Fibroblast of mammary gland (primary cell): ENCODE data around the gene MORF4L2.
A peak's percentile ranks its signal among the peaks of the same experiment; 100 is the strongest.

Experiments used
- DNase-seq: peaks from one replicate; pipeline ENCODE4 v3.0.0-alpha.2; 2010; ENCODE audit warnings: low read depth
- H3K4me3 ChIP-seq: 2 replicates; pipeline ENCODE4 v1.5.1; 2011; ENCODE audit warnings: low read depth, mild to moderate bottlenecking, low read length, moderate library complexity; ENCODE audit not compliant: control insufficient read depth
- TF ChIP-seq, protein P1 (sequence below): conservative IDR thresholded peaks from 2 replicates; pipeline ENCODE4 v1.5.1; 2011; ENCODE audit warnings: low read depth, low read length, inconsistent platforms; ENCODE audit not compliant: control insufficient read depth, insufficient read depth

Gene MORF4L2

DNA sequence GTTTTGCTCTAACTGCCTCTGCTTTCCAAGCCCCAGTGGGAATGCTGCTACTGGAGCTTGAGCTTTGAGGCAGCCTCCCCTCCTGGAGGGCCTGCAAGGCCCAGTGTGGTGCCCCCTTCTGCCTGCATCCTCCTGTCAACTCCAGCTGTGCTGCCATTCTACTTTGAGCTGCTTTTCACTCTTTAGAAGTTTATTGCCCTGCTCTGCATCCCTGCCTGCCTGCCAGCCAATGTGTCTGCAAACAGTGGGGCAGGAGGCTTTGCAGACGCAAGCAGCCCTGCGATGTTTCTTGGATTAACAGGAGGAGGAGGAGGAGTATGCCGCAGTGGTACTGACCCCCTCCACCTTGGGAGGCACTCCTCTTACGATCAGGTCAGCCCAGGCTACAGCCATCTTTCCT is 40.6 kb upstream of the MORF4L2 start:
- TF ChIP-seq, protein P1, sequence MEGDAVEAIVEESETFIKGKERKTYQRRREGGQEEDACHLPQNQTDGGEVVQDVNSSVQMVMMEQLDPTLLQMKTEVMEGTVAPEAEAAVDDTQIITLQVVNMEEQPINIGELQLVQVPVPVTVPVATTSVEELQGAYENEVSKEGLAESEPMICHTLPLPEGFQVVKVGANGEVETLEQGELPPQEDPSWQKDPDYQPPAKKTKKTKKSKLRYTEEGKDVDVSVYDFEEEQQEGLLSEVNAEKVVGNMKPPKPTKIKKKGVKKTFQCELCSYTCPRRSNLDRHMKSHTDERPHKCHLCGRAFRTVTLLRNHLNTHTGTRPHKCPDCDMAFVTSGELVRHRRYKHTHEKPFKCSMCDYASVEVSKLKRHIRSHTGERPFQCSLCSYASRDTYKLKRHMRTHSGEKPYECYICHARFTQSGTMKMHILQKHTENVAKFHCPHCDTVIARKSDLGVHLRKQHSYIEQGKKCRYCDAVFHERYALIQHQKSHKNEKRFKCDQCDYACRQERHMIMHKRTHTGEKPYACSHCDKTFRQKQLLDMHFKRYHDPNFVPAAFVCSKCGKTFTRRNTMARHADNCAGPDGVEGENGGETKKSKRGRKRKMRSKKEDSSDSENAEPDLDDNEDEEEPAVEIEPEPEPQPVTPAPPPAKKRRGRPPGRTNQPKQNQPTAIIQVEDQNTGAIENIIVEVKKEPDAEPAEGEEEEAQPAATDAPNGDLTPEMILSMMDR, result no peak
- no peak overlapping the region for H3K4me3 ChIP-seq
- no peak for DNase-seq

- H3K4me3 ChIP-seq, result no peak overlapping the region
- DNase-seq, result no peak
- TF ChIP-seq, protein P1, result no peak
Observed at GRCh38 chrX:103726477-103726876, 40.0 kb upstream of the MORF4L2 start.

DNA sequence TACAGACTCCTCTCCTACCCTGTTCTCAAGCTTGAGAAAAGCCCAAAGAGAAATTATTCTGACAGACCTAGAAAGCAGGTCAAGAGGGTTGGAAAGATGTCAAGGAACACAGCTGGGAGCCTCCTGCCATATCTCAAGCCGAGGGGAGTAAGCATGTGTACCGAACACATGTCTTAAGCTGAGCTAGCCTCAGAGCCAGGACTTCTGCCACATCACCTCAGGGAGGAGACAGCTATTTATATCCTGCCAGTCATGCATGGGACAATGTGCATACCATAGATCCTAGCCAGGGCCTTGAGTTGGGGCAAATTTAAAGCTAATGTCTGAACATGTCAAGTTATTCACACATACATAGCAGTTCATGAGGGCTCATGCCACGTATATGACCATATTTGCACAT is 36.0 kb upstream of the MORF4L2 start:
- no peak overlapping the region for H3K4me3 ChIP-seq
- TF ChIP-seq, protein P1, result no peak
- DNase-seq, result peak; percentile 40

DNA sequence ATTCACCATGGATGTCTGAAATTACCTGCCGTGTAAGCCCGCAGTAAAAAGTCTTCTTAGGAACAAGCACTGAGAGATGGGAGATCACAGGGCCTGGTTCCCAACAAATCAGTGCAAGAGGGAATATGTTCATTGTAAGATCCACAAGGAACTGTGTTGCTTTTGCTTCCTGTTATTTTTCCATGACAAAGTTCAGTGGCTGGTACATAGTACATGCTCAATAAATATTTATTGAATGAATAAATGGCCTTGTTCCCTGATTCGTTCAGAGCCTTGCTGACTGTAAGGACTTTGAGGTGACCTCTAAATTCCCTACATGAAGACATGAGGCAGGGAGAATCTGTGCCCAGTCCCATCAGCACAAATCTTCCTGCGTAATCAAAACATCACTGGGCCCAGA is 31.6 kb upstream of the MORF4L2 start:
- DNase-seq, result no peak
- H3K4me3 ChIP-seq, result no peak overlapping the region
- TF ChIP-seq, protein P1, result no peak

GRCh38 chrX:103716962-103717361 is 30.5 kb upstream of the MORF4L2 start:
- TF ChIP-seq, protein P1, result no peak
- DNase-seq, result peak; percentile 89
- no peak overlapping the region for H3K4me3 ChIP-seq

DNA sequence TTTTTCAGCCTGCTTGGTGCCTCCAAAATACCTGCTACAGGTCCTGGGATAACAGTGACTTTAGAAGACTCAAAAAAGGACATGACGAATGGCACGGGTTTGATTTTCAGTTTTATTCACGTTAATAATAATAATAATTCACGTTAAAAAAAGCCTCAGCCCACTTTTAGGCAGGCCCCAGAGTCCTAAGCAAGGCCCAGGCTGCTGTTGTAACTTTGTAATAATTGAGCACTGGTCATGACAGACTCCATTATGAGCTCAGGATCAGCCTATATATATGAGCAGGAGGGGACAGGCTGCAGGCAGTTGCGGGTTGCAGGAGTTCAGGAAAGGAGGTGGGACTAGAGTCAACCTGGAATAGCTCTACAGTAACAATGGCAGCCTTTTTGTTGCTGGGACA is 24.1 kb upstream of the MORF4L2 start, which contains the start of gene TMEM31:
TSS of gene TMEM31 (plus strand) at position 301 of the 400 bp plus-strand sequence. CDS start 1,350 bp downstream, outside the sequence.
- TF ChIP-seq, protein P1, result no peak
- DNase-seq, result no peak
- H3K4me3 ChIP-seq, result no peak within 1 kb of the TSS

- H3K4me3 ChIP-seq, result no peak overlapping the region
- DNase-seq, result no peak
- TF ChIP-seq, protein P1, result no peak
Observed at GRCh38 chrX:103704863-103705262, 18.4 kb upstream of the MORF4L2 start.
